HFF-Myc (cell line): ENCODE data around the gene CDK6.

Experiments
- DNase-seq: peaks from one replicate; pipeline ENCODE4 v3.0.0-alpha.2; 2011; ENCODE audit warnings: low read depth; ENCODE audit errors: extremely low read depth
- H3K4me3 ChIP-seq: replicated peaks from 2 replicates; pipeline ENCODE4 v1.5.1; 2011; ENCODE audit warnings: low read depth, mild to moderate bottlenecking, control low read depth, low read length
- TF ChIP-seq, protein P1 (sequence below): IDR thresholded peaks from 2 replicates; pipeline ENCODE4 v1.5.1; 2012; ENCODE audit warnings: mild to moderate bottlenecking, low read depth, low read length, control low read depth; ENCODE audit errors: missing control alignments

The CDK6 gene

GRCh38 chr7:92826258-92826938 is 10.0 kb downstream of the CDK6 start:
- H3K4me3 ChIP-seq = no peak overlapping the region
- no peak for DNase-seq
- TF ChIP-seq, protein P1, sequence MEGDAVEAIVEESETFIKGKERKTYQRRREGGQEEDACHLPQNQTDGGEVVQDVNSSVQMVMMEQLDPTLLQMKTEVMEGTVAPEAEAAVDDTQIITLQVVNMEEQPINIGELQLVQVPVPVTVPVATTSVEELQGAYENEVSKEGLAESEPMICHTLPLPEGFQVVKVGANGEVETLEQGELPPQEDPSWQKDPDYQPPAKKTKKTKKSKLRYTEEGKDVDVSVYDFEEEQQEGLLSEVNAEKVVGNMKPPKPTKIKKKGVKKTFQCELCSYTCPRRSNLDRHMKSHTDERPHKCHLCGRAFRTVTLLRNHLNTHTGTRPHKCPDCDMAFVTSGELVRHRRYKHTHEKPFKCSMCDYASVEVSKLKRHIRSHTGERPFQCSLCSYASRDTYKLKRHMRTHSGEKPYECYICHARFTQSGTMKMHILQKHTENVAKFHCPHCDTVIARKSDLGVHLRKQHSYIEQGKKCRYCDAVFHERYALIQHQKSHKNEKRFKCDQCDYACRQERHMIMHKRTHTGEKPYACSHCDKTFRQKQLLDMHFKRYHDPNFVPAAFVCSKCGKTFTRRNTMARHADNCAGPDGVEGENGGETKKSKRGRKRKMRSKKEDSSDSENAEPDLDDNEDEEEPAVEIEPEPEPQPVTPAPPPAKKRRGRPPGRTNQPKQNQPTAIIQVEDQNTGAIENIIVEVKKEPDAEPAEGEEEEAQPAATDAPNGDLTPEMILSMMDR = no peak

DNA sequence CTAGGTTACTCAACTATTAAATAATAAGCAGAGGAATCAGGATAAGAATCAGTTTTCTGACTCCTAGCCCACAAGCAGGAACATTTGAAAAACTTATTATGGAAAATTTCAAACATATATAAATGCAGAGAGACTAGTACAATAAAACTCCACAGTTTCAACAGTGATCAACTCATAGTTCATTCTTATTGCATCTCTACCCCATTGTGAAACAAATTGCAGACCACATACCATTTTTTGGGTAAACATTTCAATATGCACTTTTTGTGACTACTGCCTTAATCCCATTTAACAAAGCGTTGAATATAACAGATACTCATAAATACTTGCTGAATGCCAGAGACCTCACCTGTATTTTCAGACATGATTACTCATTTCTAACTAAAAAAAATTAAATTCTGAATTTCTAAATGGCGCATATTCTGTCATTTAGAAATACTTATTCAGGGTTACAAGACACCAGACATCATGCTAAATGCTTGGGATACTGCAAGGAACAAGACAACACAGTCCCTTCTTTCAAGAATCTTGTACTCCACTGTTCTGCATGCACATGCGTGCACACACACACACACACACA is 11.4 kb downstream of the CDK6 start:
- TF ChIP-seq, protein P1 = no peak
- DNase-seq = no peak
- H3K4me3 ChIP-seq = no peak overlapping the region

DNA sequence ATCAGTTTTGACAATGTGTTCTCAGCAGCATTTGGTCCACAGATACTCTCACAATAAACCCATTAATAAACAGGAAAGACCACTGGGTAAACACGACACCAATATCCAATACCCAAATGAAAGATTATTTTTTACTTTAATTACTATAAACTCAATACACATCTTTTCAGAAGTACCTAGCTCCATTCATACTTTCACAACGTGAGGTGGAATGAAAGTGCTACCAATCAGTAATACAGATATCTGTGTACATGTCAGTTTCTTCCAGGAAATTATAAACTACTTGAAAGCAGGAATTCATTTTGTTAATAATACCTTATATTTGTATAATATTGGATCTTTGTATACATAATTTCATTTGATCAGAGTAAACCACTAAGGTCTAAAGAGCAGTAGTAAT is 11.9 kb downstream of the CDK6 start:
- DNase-seq = no peak
- no peak overlapping the region for H3K4me3 ChIP-seq
- TF ChIP-seq, protein P1 = no peak

DNA sequence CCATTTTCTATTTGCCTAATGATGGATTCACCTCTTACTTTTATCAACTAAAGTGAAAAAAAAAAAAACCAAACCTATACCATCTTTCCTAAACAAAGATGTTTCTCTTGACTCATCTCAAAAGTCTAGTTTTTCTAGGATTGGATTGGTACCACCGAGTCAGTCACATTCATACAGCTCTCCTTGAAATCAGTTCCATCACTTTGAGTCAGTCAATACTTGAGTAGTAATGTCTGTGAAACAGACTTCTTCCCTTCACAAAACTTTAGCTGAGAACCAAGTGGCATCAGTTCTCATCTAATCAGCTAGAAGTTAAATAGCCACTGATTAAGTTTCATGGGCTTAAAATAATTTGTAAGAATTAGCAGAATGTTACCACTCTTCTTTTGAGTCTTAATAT is 13.3 kb downstream of the CDK6 start:
- no peak overlapping the region for H3K4me3 ChIP-seq
- DNase-seq = no peak
- TF ChIP-seq, protein P1 = no peak

- H3K4me3 ChIP-seq = no peak overlapping the region
- no peak for DNase-seq
- TF ChIP-seq, protein P1 = no peak
These were observed 16.2 kb downstream of the CDK6 start for GRCh38 chr7:92820191-92820590.

GRCh38 chr7:92817398-92817797 is 19.0 kb downstream of the CDK6 start:
- TF ChIP-seq, protein P1 = no peak
- no peak for DNase-seq
- H3K4me3 ChIP-seq = no peak overlapping the region
